Activated T-helper 2 cell treated with anti-CD3 and anti-CD28 coated beads, Interferon-gamma antibody, Interleukin-2, Interleukin-4, amounts not matched to agents 10 μg/mL and 5 μg/mL and 100 μg/mL, durations not matched to agents 14 hours and 24 hours and 36 hours (primary cell): Measurements from ENCODE around the gene PSME4. TPM values are rescaled to one million over a fixed set of nuclear protein-coding genes. Genes with fewer than 3 reads are reported as not detected.
"Not testable (repeated sequence)": the region's sequence is repeated elsewhere in the genome, so short reads cannot be mapped to it uniquely, and the experiment has no call there.

Experiments used
- DNase-seq: peaks from one replicate; pipeline ENCODE4 v3.0.0; 2021; ENCODE audit warnings: low spot score
- H3K27ac Mint-ChIP-seq: one replicate; pipeline ENCODE4 v1.8.0; 2021; ENCODE audit warnings: mixed read lengths
- H3K27me3 Mint-ChIP-seq: one replicate; pipeline ENCODE4 v1.8.0; 2021; ENCODE audit warnings: low read depth, mixed read lengths
- H3K36me3 Mint-ChIP-seq: one replicate; pipeline ENCODE4 v1.8.0; 2021; ENCODE audit warnings: low read depth, mixed read lengths
- H3K4me1 Mint-ChIP-seq: one replicate; pipeline ENCODE4 v1.8.0; 2021; ENCODE audit warnings: low read depth, mixed read lengths
- H3K4me3 Mint-ChIP-seq: one replicate; pipeline ENCODE4 v1.8.0; 2021; ENCODE audit warnings: low read depth, mild to moderate bottlenecking, moderate library complexity, mixed read lengths
- H3K9me3 Mint-ChIP-seq: one replicate; pipeline ENCODE4 v1.8.0; 2021; ENCODE audit warnings: mixed read lengths
- intact Hi-C: fragments of 100-400 bp; cut with micrococcal nuclease; formaldehyde crosslinking; loops from one replicate; pipeline ENCODE4 v1.15.1; 2023
- total RNA-seq: library from RNA; stranded (reverse); gene quantifications from 2 replicates; pipeline ENCODE4 v1.2.3, GENCODE V29; 2022

PSME4 gene
- total RNA-seq, 1 donor from 2014 or later, result 52.0 TPM

GRCh38 chr2:53841651-53842050 is 129.1 kb downstream of the PSME4 start:
- H3K27ac Mint-ChIP-seq, H3K27me3 Mint-ChIP-seq, H3K36me3 Mint-ChIP-seq, H3K4me3 Mint-ChIP-seq, DNase-seq, intact Hi-C loops, H3K4me1 Mint-ChIP-seq, H3K9me3 Mint-ChIP-seq: not testable (repeated sequence)

GRCh38 chr2:53840580-53840979 is 130.2 kb downstream of the PSME4 start:
- no peaks in the 10 kb centered on the region for H3K36me3 Mint-ChIP-seq
- H3K4me3 Mint-ChIP-seq, result no peak overlapping the region
- no peaks in the 10 kb centered on the region for H3K27me3 Mint-ChIP-seq
- H3K27ac Mint-ChIP-seq, result no peak overlapping the region
- no peak for DNase-seq
- peaks cover 4% of the 10 kb centered on the region for H3K4me1 Mint-ChIP-seq
- intact Hi-C loops, result no loop called here
- H3K9me3 Mint-ChIP-seq, result no peaks in the 10 kb centered on the region

- H3K36me3 Mint-ChIP-seq, H3K9me3 Mint-ChIP-seq, H3K27me3 Mint-ChIP-seq, intact Hi-C loops, H3K27ac Mint-ChIP-seq, H3K4me1 Mint-ChIP-seq, DNase-seq, H3K4me3 Mint-ChIP-seq: not testable (repeated sequence)
Measured at GRCh38 chr2:53829980-53830290, 140.9 kb downstream of the PSME4 start.

- no peak overlapping the region for H3K4me3 Mint-ChIP-seq
Measured at GRCh38 chr2:53829273-53829979, 141.4 kb downstream of the PSME4 start.

GRCh38 chr2:53828331-53828730 is 142.5 kb downstream of the PSME4 start:
- no peak overlapping the region for H3K27ac Mint-ChIP-seq

More at GRCh38 chr2:53829273-53829979, 141.4 kb downstream of the PSME4 start:
- H3K9me3 Mint-ChIP-seq, result no peaks in the 10 kb centered on the region
- intact Hi-C loops, result no loop called here
- H3K4me1 Mint-ChIP-seq, result no peaks in the 10 kb centered on the region
- H3K27me3 Mint-ChIP-seq, result no peaks in the 10 kb centered on the region
- peaks cover 7% of the 10 kb centered on the region for H3K36me3 Mint-ChIP-seq
- no peak overlapping the region for H3K27ac Mint-ChIP-seq
- DNase-seq, result no peak

GRCh38 chr2:53827398-53828175 is 143.2 kb downstream of the PSME4 start:
- intact Hi-C loops, result no loop called here
- H3K4me1 Mint-ChIP-seq, result no peaks in the 10 kb centered on the region
- H3K27me3 Mint-ChIP-seq, result no peaks in the 10 kb centered on the region
- no peak overlapping the region for H3K27ac Mint-ChIP-seq
- no peak overlapping the region for H3K4me3 Mint-ChIP-seq
- peaks cover 7% of the 10 kb centered on the region for H3K36me3 Mint-ChIP-seq
- no peaks in the 10 kb centered on the region for H3K9me3 Mint-ChIP-seq
- DNase-seq, result no peak

More at GRCh38 chr2:53828331-53828730, 142.5 kb downstream of the PSME4 start:
- Mint-ChIP-seq H3K4me1 (no peaks in the 10 kb centered on the region), H3K4me3 (no peak overlapping the region), H3K9me3 (no peaks in the 10 kb centered on the region), H3K36me3 (peaks cover 7% of the 10 kb centered on the region), H3K27me3 (no peaks in the 10 kb centered on the region)
- intact Hi-C loops, result no loop called here
- DNase-seq, result no peak

GRCh38 chr2:53826587-53827397 is 144.0 kb downstream of the PSME4 start:
- Mint-ChIP-seq H3K27me3 (no peaks in the 10 kb centered on the region), H3K27ac (no peak overlapping the region), H3K4me1 (no peaks in the 10 kb centered on the region), H3K9me3 (no peaks in the 10 kb centered on the region), H3K36me3 (peaks cover 7% of the 10 kb centered on the region), H3K4me3 (no peak overlapping the region)
- intact Hi-C loops, result no loop called here
- no peak for DNase-seq

GRCh38 chr2:53826030-53826410 is 144.8 kb downstream of the PSME4 start:
- no peak overlapping the region for H3K27ac Mint-ChIP-seq
- H3K27me3 Mint-ChIP-seq, result no peaks in the 10 kb centered on the region
- H3K9me3 Mint-ChIP-seq, result no peaks in the 10 kb centered on the region
- DNase-seq, result no peak
- intact Hi-C loops, result no loop called here
- H3K36me3 Mint-ChIP-seq, result peaks cover 7% of the 10 kb centered on the region
- no peaks in the 10 kb centered on the region for H3K4me1 Mint-ChIP-seq
- no peak overlapping the region for H3K4me3 Mint-ChIP-seq

GRCh38 chr2:53823639-53824038 is 147.2 kb downstream of the PSME4 start:
- H3K27me3 Mint-ChIP-seq, H3K4me3 Mint-ChIP-seq, H3K9me3 Mint-ChIP-seq, H3K4me1 Mint-ChIP-seq, intact Hi-C loops, H3K27ac Mint-ChIP-seq, DNase-seq: not testable (repeated sequence)
- H3K36me3 Mint-ChIP-seq, result peaks cover 13% of the 10 kb centered on the region

- H3K9me3 Mint-ChIP-seq, result no peaks in the 10 kb centered on the region
Measured at GRCh38 chr2:53821810-53822209, 149.0 kb downstream of the PSME4 start.

GRCh38 chr2:53820711-53821110 is 150.1 kb downstream of the PSME4 start:
- no peak overlapping the region for H3K4me3 Mint-ChIP-seq
- DNase-seq, result no peak
- H3K4me1 Mint-ChIP-seq, result no peaks in the 10 kb centered on the region
- H3K27me3 Mint-ChIP-seq, result no peaks in the 10 kb centered on the region
- intact Hi-C loops, result no loop called here
- peaks cover 24% of the 10 kb centered on the region for H3K36me3 Mint-ChIP-seq
- H3K9me3 Mint-ChIP-seq, result no peaks in the 10 kb centered on the region
- H3K27ac Mint-ChIP-seq, result no peak overlapping the region

More at GRCh38 chr2:53821810-53822209, 149.0 kb downstream of the PSME4 start:
- H3K4me3 Mint-ChIP-seq, result no peak overlapping the region
- DNase-seq, result no peak
- H3K27me3 Mint-ChIP-seq, result no peaks in the 10 kb centered on the region
- no peaks in the 10 kb centered on the region for H3K4me1 Mint-ChIP-seq
- H3K27ac Mint-ChIP-seq, result no peak overlapping the region
- peaks cover 17% of the 10 kb centered on the region for H3K36me3 Mint-ChIP-seq
- intact Hi-C loops, result no loop called here

- H3K9me3 Mint-ChIP-seq, result no peaks in the 10 kb centered on the region
- no peaks in the 10 kb centered on the region for H3K4me1 Mint-ChIP-seq
- H3K27me3 Mint-ChIP-seq, result no peaks in the 10 kb centered on the region
- no peak overlapping the region for H3K27ac Mint-ChIP-seq
- intact Hi-C loops, result no loop called here
- no peak for DNase-seq
- no peak overlapping the region for H3K4me3 Mint-ChIP-seq
- peaks cover 30% of the 10 kb centered on the region for H3K36me3 Mint-ChIP-seq
Measured at GRCh38 chr2:53820048-53820447, 150.7 kb downstream of the PSME4 start.

GRCh38 chr2:53819634-53820033 is 151.2 kb downstream of the PSME4 start:
- Mint-ChIP-seq H3K27me3 (no peaks in the 10 kb centered on the region), H3K27ac (no peak overlapping the region), H3K4me3 (no peak overlapping the region), H3K9me3 (no peaks in the 10 kb centered on the region), H3K4me1 (no peaks in the 10 kb centered on the region), H3K36me3 (peaks cover 32% of the 10 kb centered on the region)
- intact Hi-C loops, result no loop called here
- DNase-seq, result no peak
